ENCODE measurements around the gene NTM.
"Not testable (repeated sequence)": the region's sequence is repeated elsewhere in the genome, so short reads cannot be mapped to it uniquely, and the experiment has no call there.

The NTM gene

GRCh38 chr11:132050049-132050448 is 679.6 kb downstream of the NTM start:
- no peak for DNase-seq (ENCODE audit: low read depth)

- no peak for DNase-seq (ENCODE audit: low read depth)
Measured at GRCh38 chr11:132050577-132051165, 680.3 kb downstream of the NTM start.

- no peak for DNase-seq (ENCODE audit: low read depth)
Measured at GRCh38 chr11:132051704-132052103, 681.3 kb downstream of the NTM start.

- no peak for DNase-seq (ENCODE audit: low read depth)
Measured at GRCh38 chr11:132052342-132052741, 681.9 kb downstream of the NTM start.

GRCh38 chr11:132052904-132053303 is 682.5 kb downstream of the NTM start:
- DNase-seq (ENCODE audit: low read depth) = no peak

GRCh38 chr11:132054822-132055221 is 684.4 kb downstream of the NTM start:
- DNase-seq (ENCODE audit: low read depth) = no peak

- no peak for DNase-seq (ENCODE audit: low read depth)
Measured at GRCh38 chr11:132055296-132055695, 684.9 kb downstream of the NTM start.

GRCh38 chr11:132056689-132057088 is 686.3 kb downstream of the NTM start:
- DNase-seq (ENCODE audit: low read depth) = no peak

- no peak for DNase-seq (ENCODE audit: low read depth)
Measured at GRCh38 chr11:132057266-132057665, 686.9 kb downstream of the NTM start.

- DNase-seq (ENCODE audit: low read depth) = no peak
Measured at GRCh38 chr11:132058211-132058772, 687.9 kb downstream of the NTM start.

GRCh38 chr11:132060567-132060966 is 690.2 kb downstream of the NTM start:
- no peak for DNase-seq (ENCODE audit: low read depth)

GRCh38 chr11:132062031-132062430 is 691.6 kb downstream of the NTM start:
- DNase-seq (ENCODE audit: low read depth) = no peak

GRCh38 chr11:132062541-132062940 is 692.1 kb downstream of the NTM start:
- DNase-seq (ENCODE audit: low read depth) = no peak

GRCh38 chr11:132064987-132065620 is 694.7 kb downstream of the NTM start:
- no peak for DNase-seq (ENCODE audit: low read depth)

- DNase-seq (ENCODE audit: low read depth) = no peak
Measured at GRCh38 chr11:132068556-132068955, 698.1 kb downstream of the NTM start.

- not testable (repeated sequence) for DNase-seq (ENCODE audit: low read depth)
Measured at GRCh38 chr11:132069593-132069992, 699.2 kb downstream of the NTM start.

- not testable (repeated sequence) for DNase-seq (ENCODE audit: low read depth)
Measured at GRCh38 chr11:132070907-132071306, 700.5 kb downstream of the NTM start.

- DNase-seq (ENCODE audit: low read depth) = no peak
Measured at GRCh38 chr11:132072044-132072857, 701.8 kb downstream of the NTM start.

- no peak for DNase-seq (ENCODE audit: low read depth)
Measured at GRCh38 chr11:132072858-132073211, 702.4 kb downstream of the NTM start.

GRCh38 chr11:132073787-132074186 is 703.4 kb downstream of the NTM start:
- no peak for DNase-seq (ENCODE audit: low read depth)

- DNase-seq (ENCODE audit: low read depth) = no peak
Measured at GRCh38 chr11:132075447-132075846, 705.0 kb downstream of the NTM start.

- no peak for DNase-seq (ENCODE audit: low read depth)
Measured at GRCh38 chr11:132077416-132077815, 707.0 kb downstream of the NTM start.

Data from stimulated activated CD8-positive, alpha-beta memory T cell treated with anti-CD3 and anti-CD28 coated beads, Interleukin-12 subunit alpha, Interleukin-12 subunit beta, amount 100 ng/mL, for 4 hours (primary cell).